Cardiac fibroblast (primary cell): Measurements from ENCODE around the gene SMAD7.

ENCODE experiments used
- DNase-seq, 2 donors: peaks; one replicate each; pipeline versions ENCODE4 v3.0.0 to v3.0.0-alpha.2; 2010; ENCODE audit warnings: low read depth in 2 of 2
- H3K4me3 ChIP-seq, 2 donors: replicated peaks in 1 of 2; 1 replicate in 1 of 2; 2 replicates in 1 of 2; pipeline ENCODE4 v1.5.1; 2011; ENCODE audit warnings: low read depth in 2 of 2, low read length in 2 of 2, mild to moderate bottlenecking in 2 of 2, moderate library complexity in 1 of 2
- TF ChIP-seq, protein P1 (sequence below): IDR thresholded peaks from one replicate; pipeline ENCODE4 v1.5.1; 2011; ENCODE audit warnings: low read depth, mild to moderate bottlenecking, low read length, inconsistent platforms

The SMAD7 gene

DNA sequence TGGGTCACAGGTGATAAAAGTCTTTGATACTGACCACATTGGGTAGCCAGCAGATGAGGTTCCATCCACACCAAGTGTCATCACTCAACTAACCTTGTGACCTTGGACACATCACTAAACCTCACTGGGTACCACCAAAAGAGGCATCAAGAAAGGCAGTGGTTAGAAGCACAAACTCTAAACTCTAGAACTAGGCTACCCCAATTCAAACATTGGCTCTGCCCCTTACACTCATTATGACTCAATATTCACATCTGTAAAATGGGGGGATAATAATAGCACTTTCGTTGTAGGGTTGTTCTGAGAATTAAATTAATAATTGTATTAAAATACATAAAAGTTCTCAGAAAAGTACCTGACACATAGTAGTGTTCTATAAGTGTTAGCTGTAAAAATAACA, 15.8 kb upstream of the SMAD7 start:
- no peak overlapping the region for H3K4me3 ChIP-seq
- no peak for DNase-seq
- TF ChIP-seq, protein P1, sequence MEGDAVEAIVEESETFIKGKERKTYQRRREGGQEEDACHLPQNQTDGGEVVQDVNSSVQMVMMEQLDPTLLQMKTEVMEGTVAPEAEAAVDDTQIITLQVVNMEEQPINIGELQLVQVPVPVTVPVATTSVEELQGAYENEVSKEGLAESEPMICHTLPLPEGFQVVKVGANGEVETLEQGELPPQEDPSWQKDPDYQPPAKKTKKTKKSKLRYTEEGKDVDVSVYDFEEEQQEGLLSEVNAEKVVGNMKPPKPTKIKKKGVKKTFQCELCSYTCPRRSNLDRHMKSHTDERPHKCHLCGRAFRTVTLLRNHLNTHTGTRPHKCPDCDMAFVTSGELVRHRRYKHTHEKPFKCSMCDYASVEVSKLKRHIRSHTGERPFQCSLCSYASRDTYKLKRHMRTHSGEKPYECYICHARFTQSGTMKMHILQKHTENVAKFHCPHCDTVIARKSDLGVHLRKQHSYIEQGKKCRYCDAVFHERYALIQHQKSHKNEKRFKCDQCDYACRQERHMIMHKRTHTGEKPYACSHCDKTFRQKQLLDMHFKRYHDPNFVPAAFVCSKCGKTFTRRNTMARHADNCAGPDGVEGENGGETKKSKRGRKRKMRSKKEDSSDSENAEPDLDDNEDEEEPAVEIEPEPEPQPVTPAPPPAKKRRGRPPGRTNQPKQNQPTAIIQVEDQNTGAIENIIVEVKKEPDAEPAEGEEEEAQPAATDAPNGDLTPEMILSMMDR: no peak

DNA sequence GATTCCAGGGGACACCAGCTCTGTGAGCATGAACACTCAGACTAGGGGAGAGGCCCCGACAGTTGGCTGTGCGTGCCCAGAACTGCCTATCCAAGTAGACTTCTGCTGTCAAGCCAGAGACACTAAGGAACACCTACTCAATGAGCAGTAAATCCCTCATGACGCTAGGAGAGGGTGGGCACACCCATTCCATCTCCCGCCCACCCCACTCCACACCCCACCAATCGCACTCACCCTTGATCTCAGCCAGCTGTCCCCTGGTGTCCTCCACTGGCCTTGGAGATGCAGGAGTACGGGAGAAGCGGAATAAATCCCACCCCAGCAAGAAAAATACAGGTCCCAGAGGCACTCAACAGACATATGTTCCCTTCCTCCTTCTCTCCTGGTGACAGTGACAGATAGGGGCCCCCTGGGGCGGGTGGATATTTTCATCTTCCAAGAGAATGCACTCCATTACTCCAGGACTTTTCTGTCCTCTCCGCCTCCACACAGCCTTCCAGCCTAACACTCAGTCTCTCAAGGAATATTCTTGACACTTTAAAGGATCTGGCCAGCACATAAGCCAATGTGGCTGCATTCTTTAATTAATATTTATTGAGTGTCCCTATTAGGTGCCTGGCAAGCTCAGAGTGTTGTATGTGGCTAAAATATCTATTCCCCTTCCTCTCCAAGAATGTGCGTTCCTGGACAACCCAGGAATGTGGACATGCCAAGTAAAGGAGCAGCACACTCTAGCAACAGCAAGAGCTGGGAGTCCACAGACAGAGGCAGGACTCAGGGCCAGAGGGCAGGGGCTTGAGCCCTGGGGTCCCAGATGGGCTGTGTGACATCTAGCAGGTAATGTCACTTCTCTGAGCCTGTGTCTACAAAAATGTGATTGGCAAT, 13.1 kb upstream of the SMAD7 start:
- no peak for DNase-seq
- TF ChIP-seq, protein P1: no peak
- no peak overlapping the region for H3K4me3 ChIP-seq

DNA sequence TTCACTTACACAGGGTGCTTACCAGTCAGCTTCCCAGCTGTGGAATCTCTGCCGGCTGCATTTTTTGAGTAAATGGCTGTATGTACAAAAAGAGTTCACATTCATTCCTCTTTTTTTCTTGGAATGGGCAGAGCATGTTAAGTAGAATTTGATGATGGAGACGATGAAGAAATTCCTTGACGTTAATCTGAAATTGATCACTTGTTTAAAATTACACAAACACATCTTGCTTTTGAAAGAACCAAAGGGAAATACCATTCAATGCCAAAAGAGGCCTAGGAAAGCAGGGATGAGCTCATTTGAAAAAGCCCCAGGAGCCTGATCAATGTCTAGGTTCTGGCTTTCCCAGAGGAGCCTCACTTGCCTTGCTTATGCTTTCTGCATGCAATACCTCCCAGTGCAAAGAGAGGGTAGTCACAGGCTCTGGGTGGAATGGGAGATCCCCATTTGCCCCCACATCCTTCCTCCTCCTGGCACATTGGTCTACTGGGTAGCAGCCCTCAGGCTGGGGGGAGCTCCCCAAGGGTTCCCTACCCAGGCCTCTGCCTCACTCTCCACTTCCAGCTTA, 12.3 kb upstream of the SMAD7 start:
- TF ChIP-seq, protein P1: no peak
- DNase-seq: no peak
- H3K4me3 ChIP-seq: no peak overlapping the region

DNA sequence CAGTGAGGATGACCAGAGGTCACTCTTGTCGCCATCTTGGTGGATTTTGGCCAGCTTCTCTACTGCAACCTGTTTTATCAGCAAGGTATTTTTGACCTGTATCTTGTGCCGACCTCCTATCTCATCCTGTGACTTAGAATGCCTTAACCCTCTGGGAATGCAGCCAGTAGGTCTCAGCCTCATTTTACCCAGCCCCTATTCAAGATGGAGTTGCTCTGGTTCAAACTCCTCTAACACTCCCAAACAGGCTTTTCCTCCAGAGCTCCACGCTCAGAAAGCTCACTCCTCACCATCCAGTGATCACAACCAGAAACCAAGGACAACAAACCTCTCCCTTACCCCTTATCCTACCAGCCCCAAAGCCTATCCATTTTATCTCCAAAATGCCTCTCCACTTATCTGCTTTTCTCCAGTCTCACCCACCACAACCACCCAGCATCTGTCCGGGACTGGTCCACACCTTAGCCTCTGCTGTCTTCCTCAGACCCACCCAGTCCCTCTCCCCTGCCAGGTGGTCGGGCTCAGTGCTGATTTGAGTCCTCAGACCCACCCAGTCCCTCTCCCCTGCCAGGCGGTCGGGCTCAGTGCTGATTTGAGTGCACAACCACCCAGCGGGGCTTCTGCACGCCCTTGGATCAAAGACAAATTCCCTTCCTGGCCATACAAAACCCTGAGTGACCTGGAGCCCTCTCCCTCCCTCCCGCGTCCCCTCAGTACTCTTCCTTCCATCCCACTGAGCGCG, 11.7 kb upstream of the SMAD7 start:
- TF ChIP-seq, protein P1: no peak
- DNase-seq: no peak
- no peak overlapping the region for H3K4me3 ChIP-seq

DNA sequence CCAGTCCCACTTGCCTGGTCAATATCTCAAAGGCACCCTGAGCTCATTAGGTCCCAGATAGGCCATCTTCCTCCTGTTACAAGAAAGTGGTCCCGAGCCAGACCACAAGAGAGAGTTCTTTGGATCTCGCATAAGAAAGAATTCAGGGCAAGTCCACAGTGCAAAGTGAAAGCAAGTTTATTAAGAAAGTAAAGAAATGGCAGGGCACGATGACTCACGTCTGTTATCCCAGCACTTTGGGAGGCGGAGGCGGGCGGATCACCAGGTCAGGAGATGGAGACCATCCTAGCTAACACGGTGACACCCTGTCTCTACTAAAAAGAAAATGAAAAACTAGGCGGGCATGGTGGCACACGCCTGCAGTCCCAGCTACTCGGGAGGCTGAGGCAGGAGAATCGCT, 10.8 kb upstream of the SMAD7 start:
- DNase-seq: no peak
- no peak overlapping the region for H3K4me3 ChIP-seq
- TF ChIP-seq, protein P1: no peak

DNA sequence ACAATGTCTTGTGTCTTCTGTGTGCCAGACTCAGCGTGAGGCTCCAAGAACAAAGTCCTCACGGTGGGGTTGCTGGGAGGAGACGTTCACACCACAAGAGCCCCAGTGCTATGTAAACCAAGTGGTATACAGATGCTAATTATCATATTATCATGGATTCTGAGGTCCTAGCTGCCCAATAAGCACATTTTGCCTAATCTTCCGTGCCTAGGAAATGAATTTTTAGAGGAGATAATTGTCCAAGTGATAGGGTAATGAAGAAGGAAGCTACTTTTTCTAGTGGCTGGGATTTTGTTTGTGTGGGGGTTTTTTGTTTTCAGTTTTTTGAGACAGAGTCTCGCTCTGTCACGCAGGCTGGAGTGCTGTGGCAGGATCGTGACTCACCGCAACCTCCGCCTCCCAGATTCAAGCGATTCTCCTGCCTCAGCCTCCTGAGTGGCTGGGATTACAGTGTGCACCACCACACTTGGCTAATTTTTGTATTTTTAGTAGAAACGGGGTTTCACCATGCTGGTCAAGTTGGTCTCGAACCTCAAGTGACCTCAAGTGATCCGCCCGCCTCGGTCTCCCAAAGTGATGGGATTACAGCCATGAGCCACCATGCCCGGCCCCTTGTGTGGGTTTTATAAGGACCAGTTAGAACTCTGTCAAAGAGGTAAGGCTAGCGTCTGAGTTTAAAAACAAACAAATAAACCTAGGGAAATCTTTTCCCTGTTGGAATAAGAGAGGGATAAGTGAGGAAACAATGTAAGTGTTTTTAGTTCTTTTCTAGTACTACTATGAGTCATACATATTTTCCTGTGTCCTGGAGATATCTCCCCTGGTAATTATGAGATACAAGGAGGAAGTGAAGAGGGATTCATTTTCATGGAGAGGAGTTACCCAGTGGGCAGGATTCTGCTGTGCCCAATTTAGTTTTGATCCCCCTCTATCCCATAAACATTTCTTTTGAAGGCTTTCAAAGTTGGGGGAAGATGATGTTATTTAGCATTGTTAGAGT, 9.5 kb upstream of the SMAD7 start:
- TF ChIP-seq, protein P1: no peak

More for the DNA sequence above, 9.5 kb upstream of the SMAD7 start:
- peak in 1 of 2 donors; percentile 58 for DNase-seq
- no peak overlapping the region for H3K4me3 ChIP-seq
